T-helper 2 cell (primary cell): Measurements from ENCODE around the gene PHF21B.

Experiments used
- DNase-seq, 5 experiments: peaks; one replicate each; pipeline versions ENCODE4 v3.0.0 to v3.0.0-alpha.2; 2012 to 2022

Gene PHF21B

GRCh38 chr22:44838316-44839016 is 171.3 kb downstream of the PHF21B start:
- no peak for DNase-seq

- no peak for DNase-seq
Measured at GRCh38 chr22:44837481-44837880, 172.3 kb downstream of the PHF21B start.

- DNase-seq = no peak
Measured at GRCh38 chr22:44834065-44834464, 175.7 kb downstream of the PHF21B start.

GRCh38 chr22:44831885-44832284 is 177.9 kb downstream of the PHF21B start:
- no peak for DNase-seq
